Activated T-helper 1 cell treated with Interleukin-2 at 50 U/mL for 16 hours (primary cell): ENCODE data around the gene ECD.

ENCODE experiments used
- DNase-seq: peaks from one replicate; pipeline ENCODE4 v3.0.0-alpha.2; 2020; ENCODE audit warnings: low read depth

Gene ECD

DNA sequence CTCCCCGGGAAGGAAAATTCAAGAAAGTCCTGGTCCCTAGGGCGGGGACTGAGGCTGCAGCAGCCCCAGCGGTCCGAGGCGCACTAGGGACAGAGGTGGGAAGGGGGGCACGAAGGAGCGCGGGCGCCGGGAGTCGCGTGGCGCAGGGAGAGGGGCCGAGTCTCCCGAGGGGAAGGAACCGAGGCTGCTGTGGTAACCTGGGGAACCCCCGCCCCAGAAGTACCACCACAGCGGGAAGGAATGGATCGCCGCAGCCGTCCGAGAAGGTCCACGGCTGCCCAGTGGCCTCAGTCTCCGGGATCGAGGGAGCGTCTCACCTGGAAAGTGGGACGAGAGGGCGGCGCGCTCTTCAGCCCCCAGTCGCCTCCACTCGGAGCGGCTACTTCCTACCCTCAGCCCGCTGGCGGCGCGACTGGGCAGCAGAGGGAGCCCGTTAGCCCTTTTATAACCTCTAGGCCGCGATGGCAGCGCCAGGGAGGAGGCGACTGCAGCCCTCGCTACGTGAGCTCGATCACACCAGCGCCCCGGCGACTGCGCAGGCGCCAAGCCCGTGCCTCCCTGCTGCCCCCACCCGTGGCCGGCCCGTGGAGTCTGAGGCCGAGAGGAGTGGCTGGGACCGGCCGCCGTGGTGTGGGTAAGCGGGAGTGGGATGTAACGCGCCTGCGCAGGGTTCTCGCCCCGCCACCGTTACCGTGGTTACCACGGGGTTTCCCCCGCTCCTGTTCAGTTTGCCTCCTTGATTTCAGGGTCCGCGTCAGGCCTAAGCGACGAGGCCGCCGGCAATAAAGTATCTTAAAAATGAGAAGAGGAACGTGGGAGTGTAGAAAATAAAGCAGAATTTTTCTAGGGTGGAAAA, 71.1 kb downstream of the ECD start, which contains the start of gene P4HA1:
TSS of gene P4HA1 (minus strand) at position 418 of the 856 bp plus-strand sequence. CDS start 21,983 bp downstream, outside the sequence.
- peak; percentile 98 for DNase-seq

- DNase-seq = peak; percentile 58
Observed at GRCh38 chr10:73096041-73096448, 71.8 kb downstream of the ECD start.

- no peak for DNase-seq
Observed at GRCh38 chr10:73095481-73096021, 72.3 kb downstream of the ECD start.

DNA sequence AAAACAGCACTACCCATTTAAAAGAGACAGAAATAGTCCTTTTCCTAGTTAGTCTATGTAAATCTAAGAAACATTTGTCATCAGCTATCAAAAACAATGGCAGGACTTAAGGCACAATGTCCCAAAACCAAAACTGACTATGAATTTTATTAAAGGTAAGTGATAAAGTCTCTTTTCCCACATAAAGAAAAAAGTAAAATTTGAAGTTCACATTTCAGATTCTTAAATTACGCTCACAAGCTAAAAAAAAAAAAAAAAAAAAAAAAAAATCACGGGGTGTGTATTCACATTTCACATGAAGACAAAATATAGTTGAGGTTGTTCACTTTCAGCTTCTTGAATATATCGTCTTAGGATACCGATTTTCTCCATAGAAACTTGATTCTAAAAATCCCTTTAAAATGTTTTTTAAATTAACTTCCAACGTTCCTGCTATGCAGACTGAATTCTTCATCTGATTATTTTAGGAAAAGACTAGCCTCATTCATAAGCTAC, 72.8 kb downstream of the ECD start:
- no peak for DNase-seq

DNA sequence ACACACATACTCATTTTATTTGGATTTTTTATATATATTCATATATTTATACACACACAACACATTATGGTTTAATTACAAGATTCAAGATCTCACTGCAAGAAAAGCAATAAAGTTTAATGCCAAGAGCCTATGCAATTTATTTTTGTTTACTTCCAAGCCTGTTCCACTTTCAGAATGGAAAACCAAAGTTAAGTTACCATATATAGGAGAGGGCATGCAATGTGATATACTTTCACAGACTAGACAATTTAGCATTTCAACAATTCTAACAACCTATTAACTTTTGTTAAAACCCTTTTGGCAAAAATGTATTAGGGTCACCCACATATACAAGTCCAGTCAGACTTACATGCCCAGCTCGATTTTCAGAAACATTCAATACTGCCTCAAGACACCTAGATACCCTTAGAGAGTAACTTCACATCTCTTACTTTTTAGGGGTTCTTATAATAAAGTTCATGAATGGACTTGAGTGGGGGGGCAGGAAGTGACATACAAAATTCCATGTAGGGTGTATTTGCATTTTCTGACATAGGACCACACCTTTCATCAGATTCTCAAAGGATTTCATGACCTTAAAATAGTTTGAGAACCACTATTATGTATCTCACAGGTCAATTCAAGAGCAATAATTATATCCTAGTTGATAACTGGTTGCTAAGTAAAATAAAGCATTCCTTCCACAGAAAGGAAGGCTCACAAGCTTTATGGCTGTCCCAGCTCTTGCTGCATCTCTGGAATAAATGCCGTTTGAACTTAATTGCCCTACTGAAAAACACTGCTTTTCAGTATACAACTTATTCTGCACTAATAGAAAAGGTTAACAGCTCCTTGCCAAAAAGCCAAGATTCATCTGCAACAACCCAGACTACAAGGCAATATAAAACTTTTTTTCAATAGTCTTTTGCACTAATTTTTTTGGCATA, 73.6 kb downstream of the ECD start:
- DNase-seq = no peak

- DNase-seq = no peak
Observed at GRCh38 chr10:73092830-73093229, 75.0 kb downstream of the ECD start.

DNA sequence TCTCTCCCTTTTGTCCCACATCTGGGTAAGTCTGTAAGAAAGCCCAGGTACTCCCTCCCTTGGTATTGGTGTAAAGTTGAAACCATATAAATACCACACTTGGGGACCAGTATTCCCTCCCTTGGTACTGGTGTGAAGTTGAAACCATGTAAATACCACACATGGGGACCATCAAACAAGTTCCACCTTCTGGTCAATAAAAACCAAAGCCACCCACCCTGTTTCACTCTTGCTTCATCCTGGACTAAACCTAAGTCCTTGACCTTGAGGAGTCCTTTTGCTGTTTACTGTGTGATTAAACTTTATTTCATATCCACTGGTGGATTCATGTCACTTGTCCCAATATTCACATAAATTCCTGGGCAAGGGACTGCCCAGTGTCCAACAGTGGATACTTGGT, 79.5 kb downstream of the ECD start:
- DNase-seq = no peak

GRCh38 chr10:73086816-73087215, 81.0 kb downstream of the ECD start:
- no peak for DNase-seq

GRCh38 chr10:73084209-73084608, 83.6 kb downstream of the ECD start:
- no peak for DNase-seq
